Dedifferentiated amniotic fluid mesenchymal stem cell (primary cell): Measurements from ENCODE around the gene TOMM6.
"Not testable (repeated sequence)": the region's sequence is repeated elsewhere in the genome, so short reads cannot be mapped to it uniquely, and the experiment has no call there.

Source experiments
- DNase-seq: peaks from one replicate; pipeline ENCODE4 v3.0.0-alpha.2; 2016; ENCODE audit errors: extremely low spot score

Gene TOMM6

GRCh38 chr6:41763470-41763869, 24.0 kb upstream of the TOMM6 start:
- no peak for DNase-seq

- not testable (repeated sequence) for DNase-seq
These were observed 21.3 kb upstream of the TOMM6 start for GRCh38 chr6:41766043-41766664.

- peak; percentile 93 for DNase-seq
These were observed 20.2 kb upstream of the TOMM6 start for GRCh38 chr6:41767112-41767833.

GRCh38 chr6:41768545-41769308, 18.8 kb upstream of the TOMM6 start:
- no peak for DNase-seq

DNA sequence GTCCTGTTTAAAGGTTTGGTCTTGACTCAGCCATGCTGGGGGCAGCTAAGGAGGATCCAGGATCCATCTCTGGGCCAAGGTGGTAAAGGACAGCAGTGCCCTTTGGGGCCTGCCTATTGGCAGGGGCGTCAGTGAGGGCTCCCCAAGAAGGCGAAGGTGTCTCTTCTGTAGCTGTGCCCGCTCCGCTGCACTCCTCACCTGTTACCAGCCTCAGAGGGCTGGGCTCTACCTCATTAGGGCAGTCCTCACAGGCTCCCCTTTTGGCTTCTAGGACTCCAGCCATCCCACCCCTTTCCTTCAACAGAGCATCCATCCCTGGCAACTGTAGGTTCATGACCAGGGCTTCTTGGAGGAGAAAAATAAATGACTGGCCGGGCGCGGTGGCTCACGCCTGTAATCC, 18.1 kb upstream of the TOMM6 start:
- DNase-seq: no peak

GRCh38 chr6:41770381-41771057, 17.0 kb upstream of the TOMM6 start:
- no peak for DNase-seq

GRCh38 chr6:41771058-41771983, 16.2 kb upstream of the TOMM6 start:
- DNase-seq: no peak

DNA sequence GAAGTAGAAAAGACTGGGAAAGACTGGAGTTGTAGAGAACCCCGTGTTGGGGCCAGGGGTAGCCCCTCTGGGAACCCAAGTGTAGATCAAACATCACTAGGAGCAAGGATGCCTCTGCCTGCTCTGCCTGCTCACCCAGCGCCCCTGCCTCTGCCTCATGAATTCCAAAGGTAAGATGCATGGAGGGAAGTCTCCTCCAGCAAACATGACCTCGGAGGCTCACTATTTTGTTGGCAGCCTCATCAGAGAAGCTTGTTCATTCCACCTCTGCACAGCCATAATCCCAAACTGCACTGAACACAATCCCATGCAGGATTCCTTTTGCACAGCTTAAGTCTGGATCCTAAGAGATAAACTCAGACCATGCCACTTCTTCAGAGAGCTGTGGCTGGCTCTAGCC, 12.7 kb upstream of the TOMM6 start:
- no peak for DNase-seq

- no peak for DNase-seq
These were observed 12.1 kb upstream of the TOMM6 start for GRCh38 chr6:41775293-41775882.

- no peak for DNase-seq
These were observed 9.8 kb upstream of the TOMM6 start for GRCh38 chr6:41777551-41778285.

DNA sequence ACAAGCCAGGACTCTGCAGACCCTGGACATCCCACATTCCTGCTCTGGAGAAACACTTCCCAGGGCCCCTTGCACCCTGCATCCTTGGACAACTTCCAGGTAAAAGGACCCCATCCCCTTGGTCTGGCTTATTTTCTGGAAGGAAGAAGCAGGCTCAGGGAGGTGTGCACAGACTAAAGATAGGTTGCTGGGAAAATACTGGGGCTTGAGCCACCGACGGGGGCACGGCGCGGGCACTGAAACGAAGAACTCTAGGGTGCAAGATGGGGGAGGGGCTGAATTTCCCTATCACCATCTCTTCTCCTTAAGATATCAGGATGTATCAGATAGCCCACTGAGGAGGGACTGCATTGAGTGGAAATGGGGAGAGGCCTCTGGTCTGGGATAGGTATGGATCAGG, 8.6 kb upstream of the TOMM6 start:
- DNase-seq: no peak

DNA sequence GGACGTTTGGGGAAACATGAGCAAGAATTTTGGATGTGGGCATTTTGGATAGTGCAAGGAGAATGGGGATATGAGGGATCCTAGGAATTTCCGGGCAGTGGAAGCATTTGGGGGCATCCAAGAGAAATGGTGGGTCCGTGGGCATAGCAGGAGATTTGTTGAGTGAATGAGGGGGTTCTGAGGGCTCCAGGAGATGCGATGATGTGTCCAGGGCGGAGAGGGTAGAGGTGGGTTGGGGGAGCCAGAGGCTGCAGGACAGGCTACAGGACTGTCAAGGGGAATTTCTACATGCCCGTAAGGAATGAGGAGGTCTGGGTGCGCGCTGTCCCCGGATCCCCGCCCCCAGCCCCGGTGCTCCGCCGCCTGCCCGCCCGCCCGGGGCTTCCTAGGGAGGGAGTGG, 8.2 kb upstream of the TOMM6 start:
- no peak for DNase-seq

DNA sequence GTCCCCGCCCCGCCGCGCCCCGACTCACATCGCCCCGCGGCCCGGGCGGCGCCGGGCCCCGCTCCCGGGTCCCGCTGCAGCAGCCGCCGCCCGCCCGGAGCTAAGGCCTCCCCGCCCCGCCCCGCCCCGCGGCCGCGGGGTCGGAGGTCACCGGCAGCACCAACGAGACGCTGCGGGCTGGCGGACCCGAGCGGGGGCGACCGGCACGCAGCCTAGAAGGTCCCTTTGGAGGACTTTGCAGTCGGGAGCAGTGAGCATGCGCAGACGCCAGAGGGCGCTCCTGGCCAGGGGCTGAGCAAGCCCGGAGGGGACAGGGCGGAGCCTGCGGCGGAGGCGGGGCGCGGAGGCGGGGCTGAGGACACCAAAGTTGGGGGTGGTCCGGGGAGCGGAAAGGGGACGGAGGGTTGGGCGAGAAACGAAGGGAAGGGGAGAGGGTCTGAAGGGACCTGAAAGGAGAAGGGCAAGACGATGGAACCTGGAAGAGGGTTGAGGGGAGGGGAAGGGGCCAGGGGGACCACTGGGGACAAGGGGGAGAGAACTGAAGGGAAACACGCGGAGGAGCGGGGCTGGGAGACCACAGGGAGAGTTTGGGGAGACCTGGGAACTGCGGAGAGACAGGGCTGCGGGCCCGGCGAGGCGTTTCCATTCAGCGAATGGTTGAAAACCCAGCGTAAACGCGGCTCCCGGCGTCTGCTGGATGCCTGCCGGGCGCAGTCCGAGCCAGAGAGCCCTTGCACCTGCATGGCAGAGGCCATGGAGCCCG, 7.5 kb upstream of the TOMM6 start, which contains the start of gene FRS3:
Gene FRS3, minus strand, starts transcription at position 113 of the 763 bp plus-strand sequence. CDS start 2,913 bp downstream, outside the sequence.
- peak; percentile 92 for DNase-seq

DNA sequence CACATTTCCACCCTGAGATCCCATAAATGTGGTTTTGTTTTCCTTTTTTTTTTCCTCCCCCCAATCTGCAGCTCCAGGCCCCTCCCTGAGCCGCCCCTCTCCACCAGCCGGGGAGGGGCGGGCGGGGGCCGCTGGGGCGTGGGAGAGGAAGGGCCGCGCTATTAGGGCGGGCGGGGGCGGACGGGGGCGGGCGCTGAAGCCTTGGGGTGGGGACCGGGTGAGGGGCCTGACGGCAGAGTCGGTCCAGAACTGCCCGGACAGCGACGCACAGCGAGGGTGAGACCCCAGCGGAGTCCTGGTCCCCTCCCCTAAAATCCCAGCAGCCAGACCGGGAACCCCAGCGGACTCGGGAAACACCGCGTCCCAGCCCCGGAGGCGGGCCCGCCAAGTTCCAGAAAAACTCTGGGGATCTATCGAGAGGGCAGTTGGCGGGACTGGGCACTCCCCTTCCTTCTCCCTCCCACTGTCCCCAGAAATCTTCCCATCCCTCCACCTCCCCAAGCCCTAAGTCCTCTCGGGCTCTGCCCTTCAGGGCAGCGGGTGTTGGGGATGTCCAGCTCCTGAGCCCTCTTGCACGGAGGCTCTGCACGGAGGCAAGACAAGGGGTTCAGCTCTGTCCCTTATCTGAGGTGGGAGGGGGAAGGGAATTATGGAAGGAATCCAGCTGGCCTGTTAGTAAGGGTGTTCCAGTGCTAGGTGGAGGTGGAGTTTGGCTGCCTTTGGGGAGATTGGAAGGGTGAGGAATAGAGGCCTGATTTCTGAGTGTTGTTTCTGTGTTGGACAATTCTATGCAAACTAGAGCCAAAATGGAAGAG, 6.7 kb upstream of the TOMM6 start, which contains the start of gene PRICKLE4:
Gene PRICKLE4, plus strand, starts transcription at position 232 of the 815 bp plus-strand sequence. CDS start 2,692 bp downstream, outside the sequence.
- no peak for DNase-seq

DNA sequence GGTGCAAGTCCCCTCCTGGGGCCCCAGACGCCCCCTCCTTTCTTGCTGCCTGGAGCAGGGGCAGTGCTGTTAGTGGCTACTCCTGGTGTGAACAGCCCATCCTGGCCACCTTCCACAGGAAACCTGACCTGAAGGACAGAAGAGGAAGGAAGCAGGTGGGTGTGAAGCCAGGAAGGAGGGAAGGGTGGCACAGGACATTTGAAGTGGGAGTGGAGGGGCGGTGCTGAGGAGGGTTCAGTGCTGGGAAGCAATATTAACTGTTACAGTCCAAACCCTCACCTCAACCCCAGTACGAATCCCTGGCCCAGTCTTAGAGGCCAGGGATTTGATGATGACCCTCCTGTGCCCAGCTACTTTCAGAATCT, 6.1 kb upstream of the TOMM6 start:
- DNase-seq: no peak

GRCh38 chr6:41783106-41783780, 4.3 kb upstream of the TOMM6 start:
- DNase-seq: no peak

- no peak for DNase-seq
These were observed 2.8 kb upstream of the TOMM6 start for GRCh38 chr6:41784581-41785171.
